Islet precursor cell (in vitro differentiated cells): Measurements from ENCODE around the gene LCLAT1.
A peak's percentile ranks its signal among the peaks of the same experiment; 100 is the strongest.
"Not testable (repeated sequence)": the region's sequence is repeated elsewhere in the genome, so short reads cannot be mapped to it uniquely, and the experiment has no call there.

Experiments
- DNase-seq: peaks from one replicate; pipeline ENCODE4 v3.0.0-alpha.2; 2018

Gene LCLAT1

GRCh38 chr2:30492185-30492584 lies 45.1 kb downstream of the LCLAT1 start:
- no peak for DNase-seq

GRCh38 chr2:30492619-30493018 lies 45.6 kb downstream of the LCLAT1 start:
- DNase-seq = no peak

GRCh38 chr2:30493440-30493839 lies 46.4 kb downstream of the LCLAT1 start:
- DNase-seq = no peak

GRCh38 chr2:30495896-30496295 lies 48.9 kb downstream of the LCLAT1 start:
- DNase-seq = not testable (repeated sequence)

GRCh38 chr2:30499681-30500080 lies 52.6 kb downstream of the LCLAT1 start:
- DNase-seq = no peak

GRCh38 chr2:30500699-30501098 lies 53.7 kb downstream of the LCLAT1 start:
- DNase-seq = no peak

- no peak for DNase-seq
Observed at GRCh38 chr2:30502310-30502709, 55.3 kb downstream of the LCLAT1 start.

GRCh38 chr2:30503007-30503694 lies 56.1 kb downstream of the LCLAT1 start:
- DNase-seq = no peak

- no peak for DNase-seq
Observed at GRCh38 chr2:30503695-30504052, 56.6 kb downstream of the LCLAT1 start.

- no peak for DNase-seq
Observed at GRCh38 chr2:30504731-30505130, 57.7 kb downstream of the LCLAT1 start.

- no peak for DNase-seq
Observed at GRCh38 chr2:30505500-30506180, 58.6 kb downstream of the LCLAT1 start.

GRCh38 chr2:30507460-30507859 lies 60.4 kb downstream of the LCLAT1 start:
- not testable (repeated sequence) for DNase-seq

GRCh38 chr2:30509716-30510115 lies 62.7 kb downstream of the LCLAT1 start:
- DNase-seq = no peak

GRCh38 chr2:30510409-30510808 lies 63.4 kb downstream of the LCLAT1 start:
- no peak for DNase-seq

- peak; percentile 76 for DNase-seq
Observed at GRCh38 chr2:30511122-30512083, 64.4 kb downstream of the LCLAT1 start.

GRCh38 chr2:30512243-30512886 lies 65.3 kb downstream of the LCLAT1 start:
- DNase-seq = no peak

- not testable (repeated sequence) for DNase-seq
Observed at GRCh38 chr2:30513649-30514048, 66.6 kb downstream of the LCLAT1 start.

- no peak for DNase-seq
Observed at GRCh38 chr2:30514134-30514847, 67.2 kb downstream of the LCLAT1 start.

- DNase-seq = no peak
Observed at GRCh38 chr2:30514848-30515435, 67.9 kb downstream of the LCLAT1 start.

- no peak for DNase-seq
Observed at GRCh38 chr2:30516166-30516565, 69.1 kb downstream of the LCLAT1 start.

GRCh38 chr2:30519796-30520195 lies 72.8 kb downstream of the LCLAT1 start:
- no peak for DNase-seq

GRCh38 chr2:30522421-30522820 lies 75.4 kb downstream of the LCLAT1 start:
- no peak for DNase-seq
